Stromal cell of bone marrow (primary cell): Measurements from ENCODE around the gene ABI2.
"Not testable (repeated sequence)": the region's sequence is repeated elsewhere in the genome, so short reads cannot be mapped to it uniquely, and the experiment has no call there.

Experiments used
- DNase-seq: peaks from one replicate; pipeline ENCODE4 v3.0.0-alpha.2; 2012; ENCODE audit warnings: low read depth

ABI2 gene

DNA sequence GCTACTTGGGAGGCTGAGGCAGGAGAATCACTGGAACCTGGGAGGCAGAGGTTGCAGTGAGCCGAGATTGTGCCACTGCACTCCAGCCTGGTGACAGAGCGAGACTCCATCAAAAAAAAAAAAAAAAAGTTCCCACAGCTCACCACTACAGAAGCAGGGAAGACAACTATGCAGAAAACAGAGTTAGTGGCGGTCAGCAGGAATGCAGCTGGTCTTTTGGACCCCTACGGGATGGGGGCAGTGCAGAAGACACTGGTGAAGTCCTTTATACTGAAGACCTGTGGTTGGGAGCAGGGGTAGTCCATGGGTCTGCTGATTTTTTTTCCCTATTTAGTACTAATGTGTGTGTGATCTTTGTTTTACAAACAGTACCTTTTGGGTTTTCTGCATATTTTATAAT lies 101.4 kb downstream of the ABI2 start:
- not testable (repeated sequence) for DNase-seq

DNA sequence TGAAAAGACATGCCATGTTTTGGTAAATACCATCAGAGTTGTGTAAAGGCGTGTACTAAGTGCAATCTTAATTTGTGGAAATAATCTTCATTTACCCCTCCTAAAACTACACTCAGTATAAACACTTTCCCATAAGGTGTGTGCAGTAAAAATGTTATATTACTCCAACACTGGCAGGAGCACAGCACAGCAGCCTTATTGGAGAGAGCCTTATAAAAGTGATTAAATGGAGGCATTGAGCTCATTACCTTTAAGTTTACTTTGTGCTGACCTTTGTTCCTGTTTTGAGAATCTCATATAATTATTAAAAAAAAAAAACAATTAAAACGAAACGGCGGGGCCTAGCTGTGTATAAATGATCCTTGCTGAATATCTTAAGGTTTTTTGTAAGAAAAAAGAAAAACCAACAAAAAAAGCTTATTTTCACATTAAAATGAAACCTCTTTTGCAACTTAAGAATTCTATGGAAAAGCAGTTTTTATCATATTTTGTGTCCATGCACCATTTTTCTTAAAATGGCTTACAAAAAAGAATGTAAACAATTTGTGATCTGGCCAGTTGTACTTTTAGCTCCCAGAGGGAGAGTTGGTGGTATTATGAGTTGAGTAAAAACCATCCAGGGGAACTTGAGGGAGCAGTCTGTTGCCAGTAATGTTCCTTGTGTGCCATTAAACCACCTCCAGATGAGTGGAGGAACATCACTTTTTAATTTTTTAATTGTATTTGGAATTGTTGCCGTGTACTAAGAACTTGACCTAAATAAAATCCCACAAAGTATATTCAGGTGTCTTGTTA lies 103.4 kb downstream of the ABI2 start:
- no peak for DNase-seq

DNA sequence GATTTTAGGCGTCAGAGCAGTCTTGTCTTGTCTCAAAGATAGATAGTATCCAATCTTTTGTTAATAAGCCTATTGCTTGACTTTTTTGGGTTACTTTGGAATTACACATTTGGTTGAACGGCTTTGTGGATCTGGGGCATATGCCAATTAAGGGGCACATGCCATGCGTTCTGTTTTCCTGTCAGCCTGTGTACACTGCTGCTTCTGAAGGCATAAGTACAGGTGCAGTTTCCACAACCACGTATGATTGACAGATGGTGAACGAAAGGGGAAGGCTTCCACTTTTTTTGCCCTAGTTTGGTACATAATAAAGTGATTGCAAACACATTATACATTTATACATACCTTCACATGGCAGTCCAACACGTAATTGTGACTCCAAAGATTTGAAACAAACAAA lies 104.6 kb downstream of the ABI2 start:
- DNase-seq, result no peak

DNA sequence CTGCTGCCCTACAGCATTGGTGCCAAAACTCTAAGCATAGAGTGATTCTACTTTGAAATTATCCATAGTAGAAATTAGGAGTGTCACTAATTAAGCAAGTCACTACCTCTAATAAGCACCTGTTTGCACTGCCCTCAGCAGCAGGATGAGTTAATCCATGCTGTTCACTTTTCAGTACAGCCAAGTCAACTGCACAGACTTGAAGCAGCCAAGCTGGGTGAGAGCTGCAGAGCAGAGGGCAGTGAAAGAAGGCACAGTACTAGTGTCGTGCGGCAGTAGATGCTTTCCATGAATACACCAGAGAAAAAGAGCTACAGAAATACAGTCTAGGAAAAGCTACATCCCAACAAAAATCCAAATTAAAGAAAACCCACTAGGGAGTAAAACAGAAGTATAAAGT lies 108.3 kb downstream of the ABI2 start:
- DNase-seq, result no peak

DNA sequence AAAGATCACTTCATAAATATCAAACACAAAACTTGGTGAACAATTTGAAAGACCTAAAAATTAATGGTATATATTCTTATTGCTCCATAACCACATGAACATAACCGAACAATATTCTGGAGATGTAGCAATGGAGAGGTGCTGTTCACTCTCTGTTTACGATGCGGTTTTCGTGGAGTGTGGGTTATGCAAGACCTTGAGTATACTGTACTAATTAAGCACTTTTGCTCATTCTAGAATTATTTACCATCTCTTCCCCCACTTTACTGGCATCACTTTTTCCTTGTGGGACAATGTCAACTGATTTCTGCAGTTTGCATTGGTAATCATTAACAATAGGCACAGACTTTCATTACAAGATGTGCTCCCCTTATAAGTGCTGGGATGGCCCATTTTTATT lies 109.3 kb downstream of the ABI2 start:
- DNase-seq, result no peak

DNA sequence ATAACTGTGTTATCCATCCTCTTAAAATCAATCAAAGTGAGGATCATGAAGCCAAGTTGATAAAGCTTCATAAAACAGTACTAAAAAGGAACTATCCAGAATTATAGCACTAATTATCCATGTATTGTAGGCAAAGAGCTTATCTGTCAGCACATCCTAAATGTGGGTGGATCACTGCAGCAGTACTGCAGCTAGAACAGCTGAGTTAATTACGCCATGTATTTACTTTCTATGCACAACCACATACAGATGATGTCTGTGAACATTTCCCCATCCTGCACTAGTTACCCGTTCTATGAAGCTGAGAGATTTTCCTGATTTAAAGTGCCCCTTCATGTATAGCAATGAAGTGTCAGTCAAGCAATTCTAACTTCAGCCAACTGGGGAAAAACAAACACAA lies 110.3 kb downstream of the ABI2 start:
- no peak for DNase-seq

DNA sequence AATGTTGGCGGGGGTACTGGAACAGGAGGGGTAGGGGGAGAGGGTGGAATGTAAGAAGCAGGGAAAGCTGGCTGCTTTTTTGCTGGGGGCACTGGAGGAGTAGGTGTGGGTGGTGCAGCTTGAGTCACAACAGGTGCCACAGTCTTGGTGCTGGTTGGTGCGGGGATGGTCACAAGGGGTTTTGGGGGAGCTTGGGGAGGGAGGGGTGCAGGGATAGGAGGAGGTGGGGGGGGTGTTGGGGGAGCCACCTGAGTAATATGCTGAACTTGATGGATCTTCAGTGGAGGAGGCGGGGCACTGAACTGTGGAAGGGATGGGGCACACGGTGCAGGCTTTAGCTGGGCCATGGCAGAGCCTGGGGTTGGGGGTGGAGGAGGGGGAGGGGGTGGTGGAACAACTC lies 112.5 kb downstream of the ABI2 start:
- DNase-seq, result no peak

DNA sequence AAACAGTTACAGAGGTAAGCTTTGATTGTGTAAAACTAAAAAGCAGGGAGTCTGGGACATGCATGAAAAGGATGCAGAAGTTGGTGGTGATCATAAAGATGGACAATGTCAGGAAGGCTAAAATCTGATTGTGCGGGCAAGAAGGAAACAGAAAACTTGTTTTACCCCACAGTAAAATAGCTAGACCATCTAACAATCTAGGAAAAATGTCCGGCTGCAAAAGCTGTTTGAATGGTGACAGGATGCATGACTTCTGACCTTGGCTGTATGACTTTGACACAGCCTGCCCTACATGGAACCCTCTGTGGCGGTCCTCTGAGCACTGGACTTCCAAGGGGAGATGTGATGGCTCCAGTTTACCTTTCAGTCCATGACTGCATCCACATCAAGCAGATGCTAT lies 113.3 kb downstream of the ABI2 start:
- no peak for DNase-seq

DNA sequence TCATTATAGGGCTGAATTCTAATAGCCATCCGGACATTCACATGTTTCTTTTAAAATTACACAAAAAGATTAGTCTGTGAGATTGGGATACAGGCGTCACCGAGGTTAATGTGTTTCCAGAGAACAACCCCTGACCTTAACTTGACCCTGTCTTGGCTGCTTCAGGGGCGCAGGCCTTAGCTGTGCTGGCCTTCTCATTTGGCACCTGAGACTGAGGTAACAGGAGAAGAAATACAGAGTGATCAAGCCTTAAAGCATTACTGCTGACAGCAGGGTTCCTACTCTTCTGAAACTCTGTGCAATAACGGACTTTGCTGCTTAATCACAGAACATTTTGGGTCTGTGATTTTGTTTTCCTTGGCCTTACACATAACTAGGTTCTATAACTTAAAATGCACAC lies 114.3 kb downstream of the ABI2 start:
- no peak for DNase-seq

DNA sequence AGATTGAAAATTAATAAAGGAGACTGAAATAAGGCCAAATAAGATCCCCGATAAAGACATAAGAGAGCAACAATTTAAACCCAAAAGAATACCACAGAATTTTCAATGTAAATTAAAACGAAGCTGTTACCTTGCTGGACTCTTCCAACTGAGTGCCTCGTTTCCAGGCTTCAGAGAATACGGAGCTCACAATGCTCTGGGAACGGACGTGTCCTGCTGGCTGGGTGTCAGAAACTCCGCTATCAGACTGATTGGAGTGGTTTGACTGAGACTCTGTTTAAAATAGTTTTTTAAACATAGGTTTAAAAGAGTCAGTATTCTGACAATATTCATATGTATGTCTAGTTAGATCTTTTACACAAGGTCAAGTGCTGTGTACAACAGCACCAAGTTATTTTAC lies 116.5 kb downstream of the ABI2 start:
- DNase-seq, result no peak

DNA sequence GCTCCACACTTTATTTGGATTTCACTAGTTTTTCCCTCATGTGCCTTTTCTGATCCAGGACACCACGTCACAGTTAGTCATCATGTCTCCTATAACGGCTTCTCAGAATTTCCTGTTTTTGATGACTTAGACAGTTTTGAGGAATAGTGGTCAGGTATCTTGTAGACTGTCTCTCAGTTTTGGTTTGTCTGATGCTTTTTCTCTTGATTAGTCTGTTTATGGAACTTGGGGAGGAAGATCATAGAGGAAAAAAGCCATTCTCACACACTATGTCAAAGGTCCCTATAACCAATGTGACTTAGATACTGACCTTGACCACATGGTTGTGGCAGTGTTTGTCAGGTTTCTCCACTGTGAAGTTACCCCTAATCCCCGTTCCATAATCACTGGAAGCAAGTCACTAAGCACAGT lies 117.9 kb downstream of the ABI2 start:
- peak; percentile 69 for DNase-seq

DNA sequence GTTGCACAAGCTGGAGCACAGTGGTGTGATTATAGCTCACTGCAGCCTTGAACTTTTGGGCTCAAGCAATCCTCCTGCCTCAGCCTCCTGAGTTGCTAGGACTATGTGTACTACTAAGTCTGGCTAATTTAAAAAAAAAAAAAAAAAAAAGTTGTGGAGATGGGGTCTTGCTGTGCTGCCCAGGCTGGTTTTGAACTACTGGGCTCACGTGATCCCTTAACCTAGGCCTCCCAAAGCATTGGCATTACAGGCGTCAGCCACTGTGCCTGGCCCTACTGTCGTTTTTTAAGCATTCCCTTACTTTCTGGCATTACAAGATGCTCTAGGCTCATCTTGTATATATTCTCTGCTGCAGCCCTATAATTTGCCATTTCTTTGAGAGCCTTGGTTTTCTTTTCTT lies 118.6 kb downstream of the ABI2 start:
- no peak for DNase-seq

DNA sequence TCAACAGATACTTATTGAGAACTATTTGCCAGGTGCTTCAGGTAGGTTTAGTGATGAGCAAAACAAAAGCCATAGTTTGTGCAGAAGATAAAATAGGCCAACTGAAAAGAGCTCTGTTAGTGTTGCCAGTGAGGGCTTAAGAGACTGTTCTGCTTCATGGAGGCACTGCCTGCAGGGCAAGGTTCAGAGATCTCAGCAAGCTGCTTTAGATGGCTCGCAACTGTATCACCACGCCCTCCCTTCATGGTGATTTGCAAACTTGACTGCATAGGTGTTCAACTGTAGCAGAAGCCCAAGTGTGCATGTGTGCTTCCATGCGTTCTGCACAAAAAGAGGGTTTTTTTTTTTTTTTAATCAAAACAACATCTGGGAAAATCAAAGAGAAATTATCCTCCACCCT lies 122.4 kb downstream of the ABI2 start:
- no peak for DNase-seq

DNA sequence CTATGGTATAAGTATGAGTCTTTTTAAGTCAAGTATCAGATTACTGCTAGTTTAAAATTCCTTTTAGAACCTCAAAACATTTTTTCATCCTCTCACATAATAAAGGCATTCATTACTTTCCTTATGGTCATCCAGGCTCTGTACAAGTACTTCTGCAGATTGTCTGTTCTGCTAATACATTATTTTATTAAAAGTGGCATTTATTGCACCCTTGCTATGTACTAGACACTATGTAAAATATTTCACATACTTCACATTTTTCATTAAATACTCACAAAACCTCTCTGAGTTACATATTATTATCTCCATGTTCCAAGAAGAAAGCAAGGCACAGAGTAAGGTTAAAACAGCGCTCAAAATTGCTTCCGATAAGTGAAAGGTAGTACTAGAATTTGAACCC lies 122.8 kb downstream of the ABI2 start:
- DNase-seq, result no peak

DNA sequence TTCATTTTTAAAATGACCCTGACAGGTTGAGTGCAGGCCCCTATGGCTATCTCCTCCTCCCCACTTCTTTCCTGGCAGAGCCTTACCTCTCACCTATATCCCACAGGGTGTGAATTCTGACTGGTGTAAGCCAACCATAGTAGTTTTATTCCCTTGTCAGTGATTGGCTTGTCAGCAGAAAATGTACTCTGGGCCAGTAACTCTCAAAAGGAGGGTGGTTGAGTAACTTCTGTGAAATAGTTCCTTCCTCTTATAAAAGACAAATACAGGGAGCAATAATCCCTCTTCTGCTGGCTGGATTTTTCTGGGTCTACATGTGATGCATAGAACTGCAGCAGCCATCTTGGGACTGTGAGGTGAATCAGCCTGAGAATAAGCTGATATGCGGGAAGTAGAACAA lies 123.5 kb downstream of the ABI2 start:
- no peak for DNase-seq

DNA sequence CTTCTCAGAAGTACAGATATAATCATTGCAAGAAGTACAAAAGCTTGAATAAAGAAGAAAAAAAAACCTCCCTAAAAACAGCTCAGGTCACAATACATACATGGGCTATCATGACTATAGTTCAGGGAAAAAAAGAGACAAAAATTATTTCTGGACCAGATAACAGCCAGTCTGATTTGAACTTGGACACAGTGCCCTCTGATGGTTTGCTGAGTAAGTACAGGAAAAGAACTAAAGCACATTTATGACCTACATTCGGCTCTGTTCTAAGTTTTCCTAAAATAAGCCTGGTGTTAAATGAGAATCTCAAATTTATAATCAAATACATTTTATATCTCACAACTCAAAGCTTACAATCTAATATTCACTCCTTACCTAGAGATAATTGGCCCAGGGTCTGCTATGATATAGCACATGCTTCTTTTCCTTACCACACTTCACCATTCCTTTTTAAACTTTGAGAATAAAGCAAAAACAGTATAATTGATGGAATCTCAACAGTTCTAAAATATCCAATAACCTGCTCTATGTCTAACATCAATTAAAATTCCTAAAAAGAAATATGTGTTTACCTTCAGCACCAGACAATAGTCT lies 125.8 kb downstream of the ABI2 start:
- peak; percentile 45 for DNase-seq

DNA sequence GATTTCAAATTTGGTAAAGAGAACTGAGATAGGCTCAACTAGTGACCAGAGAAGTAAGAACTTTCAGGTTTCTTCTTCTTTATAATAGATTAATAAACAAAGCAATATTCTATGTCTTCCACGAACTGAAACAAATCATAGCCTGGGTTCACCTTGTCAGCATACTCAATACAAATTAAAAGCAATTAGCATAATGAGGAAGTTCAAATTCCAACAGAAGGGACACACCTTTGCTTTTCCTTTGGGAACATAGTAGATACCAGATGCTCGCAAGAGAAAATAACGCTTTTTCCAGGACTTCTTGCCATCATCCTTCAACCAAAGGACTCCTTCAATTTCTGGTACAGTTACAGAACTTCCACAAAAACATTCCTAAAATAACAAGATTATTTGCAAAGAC lies 127.0 kb downstream of the ABI2 start:
- no peak for DNase-seq

DNA sequence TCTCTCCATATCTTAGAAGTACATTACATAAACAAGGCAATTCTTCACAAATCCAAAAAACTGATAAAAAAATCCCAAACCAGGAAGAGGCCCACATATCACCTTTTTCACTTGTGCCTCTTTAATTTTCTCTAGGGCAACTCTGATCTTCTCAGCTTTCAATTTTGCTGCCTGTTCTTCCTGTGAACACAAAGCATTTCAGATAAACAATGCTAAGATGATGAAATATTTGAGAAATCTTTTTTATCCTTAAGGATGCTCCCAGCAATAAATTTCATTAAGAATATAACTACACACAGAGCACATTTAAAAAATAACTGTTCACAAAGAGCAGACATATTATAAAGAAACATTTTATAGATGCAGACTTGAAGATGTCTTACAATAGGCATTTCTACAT lies 133.6 kb downstream of the ABI2 start:
- DNase-seq, result no peak

DNA sequence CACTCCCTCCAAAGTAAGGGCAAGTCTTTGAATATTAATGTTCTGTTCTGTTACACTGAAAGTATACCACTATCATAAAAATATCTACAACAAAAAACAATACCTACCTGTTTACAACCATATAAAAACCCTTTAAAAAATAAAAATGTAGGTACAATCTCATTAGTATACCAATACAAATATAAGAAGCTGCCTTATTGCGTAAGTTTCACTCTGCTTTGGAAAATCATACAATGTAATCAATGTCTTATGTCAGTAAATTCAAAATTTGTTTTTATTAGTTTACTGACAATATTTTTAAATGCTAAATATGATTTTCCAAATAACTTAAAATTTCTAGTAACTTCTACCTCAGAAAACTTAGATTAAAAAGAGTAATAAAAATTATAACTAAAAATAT lies 134.1 kb downstream of the ABI2 start:
- DNase-seq, result no peak

DNA sequence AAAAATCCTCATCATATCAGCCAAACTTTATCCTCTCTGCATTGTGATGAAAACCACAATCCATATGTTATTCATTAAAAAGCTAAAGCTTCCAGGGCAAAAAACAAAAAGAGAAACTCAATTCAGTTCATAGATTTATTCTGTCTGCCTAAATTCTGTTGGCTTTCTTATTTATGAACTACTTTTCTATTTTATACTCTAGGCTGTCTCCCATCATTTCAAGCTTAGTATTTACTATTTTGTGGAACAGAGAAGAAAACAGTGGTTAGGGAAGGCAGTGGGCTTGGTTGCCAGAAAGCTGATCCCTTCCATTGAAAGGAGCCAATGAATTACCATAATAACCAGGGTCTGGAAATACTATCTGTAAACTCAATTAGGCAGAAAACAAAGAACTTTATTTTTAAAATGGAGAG lies 135.1 kb downstream of the ABI2 start:
- no peak for DNase-seq

DNA sequence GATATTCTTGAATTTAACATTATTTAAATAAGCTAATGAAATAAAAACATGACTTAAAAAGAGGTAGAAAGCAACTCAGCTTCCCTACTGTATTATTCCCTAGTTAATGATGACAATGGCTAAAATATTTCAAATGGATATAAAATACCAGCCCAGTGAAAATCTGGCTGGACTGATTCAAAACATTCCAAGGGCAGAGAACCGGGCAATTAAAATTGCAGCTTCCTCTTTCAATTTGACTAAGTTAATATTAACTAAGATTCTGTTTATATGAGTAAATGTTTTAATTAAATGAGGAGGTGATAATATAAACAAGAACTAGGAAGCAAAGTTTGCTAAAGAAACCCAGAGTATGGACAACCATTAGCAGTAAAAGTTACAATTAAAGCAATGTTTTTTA lies 141.4 kb downstream of the ABI2 start:
- DNase-seq, result no peak

DNA sequence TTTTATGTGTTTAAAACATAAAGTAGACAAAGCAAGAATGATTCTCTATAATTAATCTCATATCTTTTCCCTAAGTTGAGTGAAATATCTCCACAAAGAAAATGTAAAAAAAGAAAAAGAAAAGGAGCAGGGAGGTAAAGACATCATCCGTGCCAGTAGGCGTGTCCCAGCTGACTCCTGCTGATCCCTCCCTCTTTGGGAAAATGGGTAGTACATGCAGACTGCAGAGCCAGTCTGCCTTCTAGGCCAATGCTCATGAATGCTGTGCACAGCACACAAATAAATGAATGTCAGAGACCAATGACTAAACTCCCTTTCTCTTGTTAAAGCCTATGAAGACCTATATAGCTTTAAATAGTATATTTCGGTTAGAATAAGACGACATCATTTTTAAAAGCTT lies 142.2 kb downstream of the ABI2 start:
- no peak for DNase-seq

DNA sequence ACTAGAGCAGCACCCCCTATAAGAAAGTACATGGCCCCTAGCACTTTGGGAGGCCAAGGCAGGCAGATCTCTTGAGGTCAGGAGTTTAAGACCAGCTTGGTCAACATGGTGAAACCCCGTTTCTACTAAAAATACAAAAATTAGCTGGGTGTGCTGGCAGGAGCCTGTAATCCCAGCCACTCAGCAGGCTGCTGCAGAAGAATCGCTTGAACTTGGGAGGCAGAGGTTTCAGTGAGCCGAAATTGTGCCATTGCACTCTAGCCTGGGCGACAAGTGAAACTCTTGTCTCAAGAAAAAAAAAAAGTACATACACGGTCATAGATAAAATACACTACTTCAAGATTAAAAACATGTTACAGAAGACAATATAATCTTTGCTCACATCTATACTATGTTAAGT lies 143.1 kb downstream of the ABI2 start:
- DNase-seq, result no peak

DNA sequence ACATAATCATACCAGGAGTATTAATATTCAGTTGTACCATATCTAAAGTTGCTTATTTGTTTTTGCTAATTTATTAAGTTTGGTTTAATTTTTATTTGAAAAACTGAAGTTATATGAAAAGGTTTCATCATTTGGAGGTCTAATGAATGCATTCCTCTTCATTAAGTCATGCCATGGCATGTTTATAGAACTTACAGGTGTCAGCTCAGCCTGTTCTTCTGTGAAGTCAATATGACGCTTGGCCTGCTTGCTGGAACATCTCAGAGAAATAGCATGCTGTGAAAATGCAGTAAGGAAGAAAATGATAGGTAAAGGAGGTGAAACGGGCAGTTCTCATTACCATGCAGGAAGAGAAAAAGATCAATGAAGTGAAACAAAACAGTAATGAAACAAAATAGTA lies 148.7 kb downstream of the ABI2 start:
- no peak for DNase-seq
